Muscle of back (tissue), 11 donors: Measurements from ENCODE around the gene CEP112. TPM values are rescaled to one million over a fixed set of nuclear protein-coding genes. Genes with fewer than 3 reads are reported as not detected.
A peak's percentile ranks its signal among the peaks of the same experiment; 100 is the strongest.

Experiments
- DNase-seq, 3 donors: peaks; one replicate each; pipeline versions ENCODE4 v3.0.0 to v3.0.0-alpha.2; 2013
- polyA plus RNA-seq, 10 donors: library from polyadenylated mRNA; unstranded; fragments of 120-200 nt; gene quantifications; one replicate each; pipeline ENCODE4 v1.2.1, GENCODE V29; 2013; ENCODE audit not compliant: insufficient read length in 10 of 10

The CEP112 gene
- polyA plus RNA-seq, 10 donors = 14.3 to 21.3 (median 17.8) TPM

GRCh38 chr17:65994114-65994513, 197.8 kb downstream of the CEP112 start:
- no peak for DNase-seq

DNA sequence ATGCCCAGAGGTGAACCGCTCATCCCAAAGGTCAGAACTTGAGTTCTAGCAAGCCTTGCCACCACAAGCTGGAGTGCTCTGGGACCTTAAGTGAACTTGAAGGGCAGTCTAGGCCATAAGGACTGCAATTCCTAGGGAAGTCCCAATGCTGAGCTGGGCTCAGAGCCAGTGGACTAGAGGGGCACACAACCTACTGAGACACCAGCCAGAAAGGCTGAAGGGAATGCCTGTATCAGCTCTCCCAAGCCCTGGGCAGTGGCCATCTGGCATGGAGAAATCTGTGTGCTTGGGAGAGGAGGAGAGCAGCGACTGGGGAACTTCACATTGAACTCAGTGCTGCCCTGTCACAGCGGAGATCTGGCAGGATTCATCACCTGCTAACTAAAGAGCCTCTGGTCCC, 201.3 kb downstream of the CEP112 start:
- no peak for DNase-seq

GRCh38 chr17:65988451-65988850, 203.5 kb downstream of the CEP112 start:
- DNase-seq = no peak

- no peak for DNase-seq
These were observed 203.9 kb downstream of the CEP112 start for GRCh38 chr17:65987988-65988387.

GRCh38 chr17:65985571-65985970, 206.4 kb downstream of the CEP112 start:
- DNase-seq = no peak

GRCh38 chr17:65984299-65984698, 207.6 kb downstream of the CEP112 start:
- DNase-seq = no peak

DNA sequence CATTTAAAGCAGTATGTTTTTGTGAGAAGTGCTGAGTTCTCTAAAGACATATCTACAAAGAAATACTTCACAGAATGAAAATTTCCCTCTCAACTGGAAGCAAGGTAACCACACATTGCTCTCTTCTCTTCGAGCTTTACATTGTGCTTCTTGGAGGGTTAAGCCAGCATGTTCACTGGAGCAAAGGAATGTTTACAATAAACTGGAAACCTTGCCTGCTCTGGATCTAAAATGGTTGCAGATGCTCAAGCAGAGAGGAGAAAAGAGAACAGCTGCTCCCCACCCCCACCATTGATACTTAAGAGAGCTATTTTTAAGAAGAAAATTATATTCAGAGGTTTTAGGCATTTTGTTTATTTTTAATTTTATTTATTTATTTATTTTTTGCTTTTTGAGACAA, 213.1 kb downstream of the CEP112 start:
- DNase-seq = peak; percentile 36 to 80 (median 43)

GRCh38 chr17:65977041-65977440, 214.9 kb downstream of the CEP112 start:
- peak; percentile 72 to 91 (median 78) for DNase-seq

DNA sequence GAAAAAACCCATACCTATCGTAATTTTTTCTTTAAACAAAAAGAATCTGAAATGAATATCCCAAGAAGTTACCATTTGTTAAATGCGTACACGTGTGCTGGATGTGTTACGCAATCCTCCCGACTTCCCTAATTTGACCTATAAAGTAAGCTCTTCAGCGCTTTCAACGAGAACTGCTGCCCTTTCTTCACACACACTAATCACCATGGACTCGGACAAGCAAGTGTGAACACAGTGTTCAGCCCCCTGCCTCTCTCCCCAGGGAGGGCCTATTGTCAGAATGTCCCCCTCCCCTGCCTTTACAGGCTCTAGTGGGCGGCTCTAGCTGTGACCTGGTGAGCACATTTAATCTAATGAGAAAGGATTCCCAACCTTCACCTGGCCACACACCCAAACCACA, 216.1 kb downstream of the CEP112 start:
- DNase-seq = peak in 2 of 3 donors; percentile 18 to 37

GRCh38 chr17:65973237-65973636, 218.7 kb downstream of the CEP112 start:
- no peak for DNase-seq

- DNase-seq = no peak
These were observed 224.6 kb downstream of the CEP112 start for GRCh38 chr17:65967372-65967771.

DNA sequence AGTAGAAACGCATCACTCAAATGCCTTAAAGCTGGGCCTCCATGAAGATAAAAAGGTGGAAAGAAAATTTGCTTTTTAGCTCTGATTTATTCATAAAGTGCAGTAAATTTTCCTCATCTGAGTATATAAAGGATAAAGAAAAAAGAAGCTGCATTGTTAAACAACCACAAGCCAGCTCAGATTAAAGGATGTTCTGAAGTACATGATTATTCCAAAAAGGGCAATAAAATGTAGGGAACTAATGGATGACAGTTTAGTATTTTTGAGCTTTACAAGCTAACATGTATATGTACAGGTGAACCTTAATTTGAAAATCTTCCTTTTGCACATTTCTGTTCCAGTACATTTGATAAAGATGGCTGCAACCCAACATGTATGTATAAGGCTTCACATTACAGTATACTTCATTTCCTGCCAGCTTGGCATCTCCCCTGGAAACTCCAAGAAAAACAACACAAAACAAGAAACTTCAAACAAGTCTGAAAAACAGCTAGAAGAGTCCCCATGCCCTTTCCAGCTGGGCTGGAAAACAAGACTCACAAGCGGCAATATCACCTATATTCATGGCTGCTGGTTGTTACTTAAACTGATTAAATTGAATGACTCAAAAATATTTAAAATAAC, 225.7 kb downstream of the CEP112 start:
- peak in 1 of 3 donors; percentile 44 for DNase-seq

- no peak for DNase-seq
These were observed 228.8 kb downstream of the CEP112 start for GRCh38 chr17:65963179-65963578.

DNA sequence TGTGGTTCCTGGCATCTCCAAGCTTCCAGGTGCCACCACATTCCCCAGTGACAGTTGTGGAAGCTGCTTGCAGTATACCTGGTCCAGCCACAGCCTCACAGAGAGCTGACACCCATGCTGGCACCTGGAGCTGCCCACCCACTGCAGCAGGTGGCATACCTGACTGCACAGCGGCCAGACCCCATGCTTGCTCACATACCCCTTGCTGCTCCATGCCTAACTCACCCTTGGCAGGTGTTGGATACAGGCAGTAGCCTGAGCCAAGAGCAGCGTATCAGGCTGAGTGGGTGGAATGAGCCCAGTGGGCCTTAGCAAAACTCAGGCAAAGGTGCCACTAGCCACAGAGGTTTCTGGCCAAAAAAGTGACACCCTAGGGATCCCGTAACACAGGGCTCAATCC, 232.3 kb downstream of the CEP112 start:
- DNase-seq = no peak

DNA sequence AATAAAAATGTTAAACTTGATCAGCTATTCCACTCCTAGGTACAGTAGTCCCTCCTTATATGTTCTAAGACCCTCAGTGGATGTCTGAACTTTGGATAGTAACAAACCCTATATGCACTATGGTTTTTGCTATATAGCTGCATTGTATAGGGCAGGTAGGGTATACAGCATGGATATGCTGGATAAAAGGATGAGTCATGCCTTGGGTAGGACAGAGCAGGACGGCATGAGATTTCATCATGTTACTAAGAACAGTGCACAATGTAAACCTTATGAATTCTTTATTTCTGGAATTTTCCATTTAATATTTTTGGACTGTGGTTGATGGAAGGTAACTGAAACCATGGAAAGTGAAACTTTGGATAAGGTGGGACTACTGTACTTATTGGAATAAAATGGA, 235.1 kb downstream of the CEP112 start:
- DNase-seq = no peak

- DNase-seq = no peak
These were observed 237.8 kb downstream of the CEP112 start for GRCh38 chr17:65954148-65954449.

GRCh38 chr17:65953316-65954147, 238.4 kb downstream of the CEP112 start:
- no peak for DNase-seq

- DNase-seq = no peak
These were observed 239.3 kb downstream of the CEP112 start for GRCh38 chr17:65952586-65952985.

- DNase-seq = no peak
These were observed 239.9 kb downstream of the CEP112 start for GRCh38 chr17:65952015-65952414.

DNA sequence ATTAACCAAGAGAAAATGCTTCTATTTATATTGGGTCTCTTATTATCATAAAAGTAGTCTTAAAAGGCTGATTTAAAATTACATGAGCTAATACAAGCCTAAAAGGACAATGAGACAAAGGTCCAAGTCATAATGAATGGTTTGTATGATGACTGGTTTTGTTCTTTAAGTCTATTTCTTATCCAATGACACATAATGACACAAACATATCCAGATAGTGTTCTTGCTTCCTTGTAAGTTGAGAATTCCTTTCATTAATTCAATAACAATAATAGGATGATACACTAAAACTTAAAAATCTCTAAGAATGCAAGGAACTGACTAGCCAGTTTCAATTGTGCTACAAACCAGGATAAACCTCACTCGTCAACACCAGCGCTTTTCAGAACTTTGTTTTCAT, 244.1 kb downstream of the CEP112 start:
- no peak for DNase-seq

- DNase-seq = no peak
These were observed 249.3 kb downstream of the CEP112 start for GRCh38 chr17:65942592-65942991.

DNA sequence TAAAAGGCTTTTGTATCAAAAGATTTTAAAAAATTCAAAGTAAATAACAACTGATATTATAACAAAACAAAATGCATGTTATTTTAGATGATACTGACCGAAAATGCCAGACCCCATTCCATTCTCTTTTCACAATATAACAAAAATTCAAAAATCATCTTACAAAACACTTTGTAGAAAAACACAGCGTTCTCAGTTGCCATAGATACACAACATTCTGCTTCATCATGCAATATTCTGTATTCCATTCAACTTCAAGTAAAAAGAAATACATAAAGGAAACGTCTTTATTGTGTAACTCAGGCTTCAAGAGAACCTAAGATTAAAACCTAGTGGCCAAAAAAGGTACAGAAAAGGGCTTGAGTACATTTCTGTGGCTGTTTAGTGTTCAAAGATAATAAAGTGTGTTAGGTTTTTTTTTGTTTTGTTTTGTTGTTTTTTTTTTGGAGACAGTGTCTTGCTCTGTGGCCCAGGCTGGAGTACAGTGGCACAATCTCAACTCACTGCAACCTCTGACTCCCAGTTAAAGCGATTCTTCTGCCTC, 250.5 kb downstream of the CEP112 start:
- no peak for DNase-seq

GRCh38 chr17:65936013-65936412, 255.9 kb downstream of the CEP112 start:
- DNase-seq = no peak
